ENCODE results near the gene PSG1.
"Not testable (repeated sequence)": the region's sequence is repeated elsewhere in the genome, so short reads cannot be mapped to it uniquely, and the experiment has no call there.

The PSG1 gene

GRCh38 chr19:42882010-42882409, 2.5 kb upstream of the PSG1 start:
- not testable (repeated sequence) for DNase-seq (ENCODE audit: low read depth in 2 of 2, low spot score in 1 of 2)

- not testable (repeated sequence) for DNase-seq (ENCODE audit: low read depth in 2 of 2, low spot score in 1 of 2)
Measured at GRCh38 chr19:42881279-42881678, 1.8 kb upstream of the PSG1 start.

DNA sequence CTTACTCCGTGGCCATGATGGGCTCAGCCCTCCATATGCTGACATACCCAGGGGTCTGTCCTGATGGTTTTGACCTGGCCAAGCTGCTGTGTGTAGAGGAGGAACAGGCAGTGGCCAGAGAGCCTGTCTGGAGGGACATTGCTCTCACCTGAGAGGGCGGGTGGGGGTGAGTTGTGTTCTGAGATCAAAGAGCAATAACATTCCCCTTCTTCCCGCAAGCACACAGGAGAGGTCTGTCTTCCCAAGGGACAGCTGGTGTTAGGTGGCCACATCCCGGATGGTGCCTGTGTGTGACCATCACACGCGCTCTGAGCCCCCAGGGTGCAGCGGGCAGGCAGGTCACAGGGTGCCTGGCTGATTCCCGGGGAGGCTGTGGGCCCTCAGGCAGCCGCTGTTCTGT, 1.1 kb upstream of the PSG1 start:
- not testable (repeated sequence) for DNase-seq (ENCODE audit: low read depth in 2 of 2, low spot score in 1 of 2)

DNA sequence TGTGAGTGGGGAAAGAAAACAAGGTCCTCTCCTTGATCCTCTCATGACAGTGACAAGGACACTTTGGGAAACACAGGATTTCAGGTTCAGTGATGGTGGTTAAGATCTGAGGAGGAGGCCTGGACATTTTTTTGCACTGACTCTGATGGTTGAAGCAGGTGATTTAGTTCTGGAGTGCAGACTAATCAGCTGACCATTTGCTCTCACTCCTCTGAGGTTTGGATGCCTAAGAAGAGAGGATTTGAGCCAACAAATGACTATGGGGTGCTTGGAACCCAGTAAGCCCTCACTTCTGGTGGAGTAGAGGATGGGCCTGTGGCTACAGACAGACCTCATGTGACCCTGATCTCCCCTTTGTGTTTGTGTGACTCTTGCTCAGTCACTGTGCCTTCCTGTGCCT, 2.9 kb downstream of the PSG1 start:
- not testable (repeated sequence) for DNase-seq (ENCODE audit: low read depth in 2 of 2, low spot score in 1 of 2)

DNA sequence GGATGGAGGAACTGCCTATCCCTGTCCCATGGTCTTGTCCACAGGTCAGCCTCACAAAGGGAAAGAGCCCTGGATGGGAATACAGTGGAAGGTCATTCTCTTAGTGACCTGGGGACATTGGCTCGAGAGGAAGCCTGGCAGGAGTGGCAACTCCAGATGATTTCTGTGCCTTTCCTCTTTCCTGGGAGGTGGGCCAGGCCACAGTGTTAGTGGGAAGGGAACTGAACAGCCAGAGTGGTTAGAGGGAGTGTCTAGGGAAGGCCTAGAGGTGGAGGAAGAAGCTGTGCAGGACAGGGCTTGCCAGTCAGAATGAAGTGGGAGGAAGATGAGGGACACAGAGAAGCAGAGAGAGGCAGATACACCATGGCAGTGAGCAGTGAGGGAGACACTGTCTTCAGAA, 3.6 kb downstream of the PSG1 start:
- DNase-seq (ENCODE audit: low read depth in 2 of 2, low spot score in 1 of 2): not testable (repeated sequence)

DNA sequence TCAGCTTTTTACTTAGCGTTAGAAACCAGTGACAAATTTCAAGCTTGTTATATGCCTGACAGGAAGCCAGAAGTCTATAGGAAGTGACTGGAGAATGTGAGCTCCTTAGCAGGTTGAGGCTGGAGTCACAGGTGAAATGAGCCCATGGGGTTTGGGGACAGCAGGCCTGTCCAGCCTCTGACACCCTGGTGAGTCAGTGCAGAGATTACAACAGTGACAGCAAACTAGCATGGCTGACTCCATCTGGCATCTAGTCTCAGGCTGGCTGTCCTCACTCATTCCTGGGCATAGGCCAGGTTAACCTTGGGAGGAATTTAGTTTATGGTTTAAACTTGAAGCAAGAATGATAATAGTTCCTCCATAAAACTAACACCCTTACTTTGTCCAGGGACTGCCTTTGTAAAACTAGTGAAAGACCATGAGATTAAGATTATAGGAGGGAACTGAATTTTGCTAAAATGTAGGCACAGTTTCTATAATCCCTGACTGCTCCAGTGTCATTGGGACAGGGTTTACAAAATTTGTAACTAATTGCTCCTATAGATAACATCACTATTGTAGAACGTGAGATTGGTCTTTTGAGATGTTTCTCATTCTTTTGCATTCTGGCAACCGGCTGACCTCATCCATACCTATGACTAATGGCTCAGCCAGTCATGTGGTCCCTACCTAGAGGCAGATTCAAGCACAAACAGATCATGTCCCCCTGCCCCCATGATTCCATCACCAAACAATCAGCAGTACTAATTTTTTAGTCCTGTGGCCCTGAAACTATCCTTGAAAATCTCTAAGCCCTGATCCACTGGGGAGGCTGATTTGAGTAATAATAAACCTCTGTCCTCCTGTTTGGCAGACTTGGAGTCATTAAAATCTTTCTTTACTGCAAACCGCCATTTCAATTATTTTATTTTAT, 4.4 kb downstream of the PSG1 start:
- DNase-seq (ENCODE audit: low read depth in 2 of 2, low spot score in 1 of 2): not testable (repeated sequence)

- not testable (repeated sequence) for DNase-seq (ENCODE audit: low read depth in 2 of 2, low spot score in 1 of 2)
Measured at GRCh38 chr19:42874136-42874535, 5.4 kb downstream of the PSG1 start.

- no peak for DNase-seq (ENCODE audit: low read depth in 2 of 2, low spot score in 1 of 2)
Measured at GRCh38 chr19:42872608-42873007, 6.9 kb downstream of the PSG1 start.

DNA sequence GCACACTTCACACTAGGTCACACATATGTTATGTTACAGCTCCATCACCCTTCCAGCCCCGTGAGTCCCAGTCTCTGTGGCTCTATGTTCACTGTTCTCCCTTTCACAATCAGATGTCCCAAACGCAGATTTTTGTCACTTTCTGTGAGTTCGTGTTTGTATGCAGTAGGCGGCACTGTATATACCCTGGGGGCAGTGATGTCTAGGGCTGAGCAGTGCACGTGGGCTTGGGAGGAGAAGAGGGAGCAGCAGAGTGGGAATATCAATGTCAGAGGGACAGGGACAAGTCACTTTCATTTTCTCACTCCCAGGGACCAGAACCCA, 22.0 kb downstream of the PSG1 start:
- no peak for DNase-seq (ENCODE audit: low read depth in 2 of 2, low spot score in 1 of 2)

DNA sequence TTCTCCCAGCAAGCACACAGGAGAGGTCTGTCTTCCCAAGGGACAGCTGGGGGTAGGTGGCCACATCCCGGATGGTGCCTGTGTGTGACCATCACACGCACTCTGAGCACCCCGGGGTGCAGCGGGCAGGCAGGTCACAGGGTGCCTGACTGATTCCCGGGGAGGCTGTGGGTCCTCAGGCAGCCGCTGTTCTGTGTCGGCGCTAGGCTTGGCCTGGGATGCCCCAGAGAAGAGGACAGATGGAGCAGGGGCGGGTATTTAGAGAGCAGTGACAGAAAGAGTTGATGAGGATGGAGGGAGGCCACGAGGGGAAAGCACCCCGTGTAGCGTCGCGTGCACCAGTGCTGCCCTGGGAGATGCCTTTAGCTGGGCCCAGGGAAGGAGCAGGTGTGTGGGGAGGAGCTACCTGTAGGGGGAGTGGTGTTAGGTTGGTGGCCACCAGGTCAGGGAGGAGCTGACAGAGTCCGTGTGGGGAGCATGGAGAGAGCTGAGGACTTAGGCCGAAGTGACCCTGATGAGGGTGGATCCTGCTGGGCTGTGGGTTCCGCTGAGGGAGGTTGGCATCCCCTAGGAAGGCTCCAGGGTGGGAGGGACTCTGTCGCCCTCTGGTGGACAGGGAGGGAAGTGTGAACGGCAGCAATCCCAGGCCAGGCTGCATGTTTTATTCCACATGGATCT, 22.5 kb downstream of the PSG1 start:
- DNase-seq (ENCODE audit: low read depth in 2 of 2, low spot score in 1 of 2): not testable (repeated sequence)

DNA sequence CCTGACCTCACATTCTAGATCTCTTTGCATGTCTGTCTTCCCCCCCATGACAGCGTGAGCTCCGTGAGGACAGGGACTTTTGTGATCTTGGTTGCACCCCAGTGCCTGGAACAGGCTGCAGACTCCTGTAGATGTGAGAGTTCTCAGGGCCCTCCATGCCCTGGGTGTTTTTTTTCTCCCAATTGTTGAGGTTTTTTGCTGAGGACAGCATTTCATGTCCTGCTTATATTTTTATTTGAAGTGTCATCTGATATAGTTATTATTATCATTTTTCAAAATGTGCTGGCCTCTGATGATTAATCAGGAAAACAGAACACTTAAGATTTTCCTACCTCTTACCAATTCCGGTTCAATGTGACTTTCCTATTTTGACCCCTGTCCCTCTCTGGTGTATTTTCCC, 24.8 kb downstream of the PSG1 start:
- DNase-seq (ENCODE audit: low read depth in 2 of 2, low spot score in 1 of 2): not testable (repeated sequence)

DNA sequence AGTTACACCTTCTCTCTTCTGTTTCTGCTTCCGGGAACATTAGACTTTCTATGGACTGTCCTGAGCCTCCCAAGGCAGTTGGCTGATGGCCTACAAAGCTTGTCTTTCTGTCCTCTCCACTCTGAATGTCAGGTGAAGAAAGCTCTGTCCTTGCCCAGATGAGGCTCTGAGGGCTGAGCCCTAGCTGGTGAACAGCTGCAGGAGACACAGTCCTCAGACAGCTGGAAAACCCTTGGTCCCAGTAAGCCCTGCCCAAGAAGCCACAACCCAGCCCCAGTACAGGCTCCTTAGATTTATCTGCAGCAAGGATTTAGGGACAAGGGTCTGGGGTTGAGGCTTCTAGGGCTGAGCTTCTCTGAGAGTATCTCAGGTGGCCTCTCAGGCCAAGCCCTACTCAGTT, 26.3 kb downstream of the PSG1 start:
- not testable (repeated sequence) for DNase-seq (ENCODE audit: low read depth in 2 of 2, low spot score in 1 of 2)

DNA sequence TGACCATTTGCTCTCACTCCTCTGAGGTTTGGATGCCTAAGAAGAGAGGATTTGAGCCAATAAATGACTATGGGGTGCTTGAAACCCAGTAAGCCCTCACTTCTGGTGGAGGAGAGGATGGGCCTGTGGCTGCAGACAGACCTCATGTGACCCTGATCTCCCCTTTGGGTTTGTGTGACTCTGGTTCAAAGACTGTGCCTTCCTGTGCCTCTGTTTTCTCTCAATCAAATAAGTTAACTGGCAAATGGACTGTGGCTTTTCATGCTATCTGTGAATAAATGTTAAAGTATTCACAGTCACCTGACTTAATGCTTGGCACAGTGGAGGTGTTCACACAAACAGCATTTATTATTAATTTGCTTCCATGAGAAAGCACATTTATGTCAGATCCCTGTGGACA, 26.7 kb downstream of the PSG1 start:
- DNase-seq (ENCODE audit: low read depth in 2 of 2, low spot score in 1 of 2): not testable (repeated sequence)

DNA sequence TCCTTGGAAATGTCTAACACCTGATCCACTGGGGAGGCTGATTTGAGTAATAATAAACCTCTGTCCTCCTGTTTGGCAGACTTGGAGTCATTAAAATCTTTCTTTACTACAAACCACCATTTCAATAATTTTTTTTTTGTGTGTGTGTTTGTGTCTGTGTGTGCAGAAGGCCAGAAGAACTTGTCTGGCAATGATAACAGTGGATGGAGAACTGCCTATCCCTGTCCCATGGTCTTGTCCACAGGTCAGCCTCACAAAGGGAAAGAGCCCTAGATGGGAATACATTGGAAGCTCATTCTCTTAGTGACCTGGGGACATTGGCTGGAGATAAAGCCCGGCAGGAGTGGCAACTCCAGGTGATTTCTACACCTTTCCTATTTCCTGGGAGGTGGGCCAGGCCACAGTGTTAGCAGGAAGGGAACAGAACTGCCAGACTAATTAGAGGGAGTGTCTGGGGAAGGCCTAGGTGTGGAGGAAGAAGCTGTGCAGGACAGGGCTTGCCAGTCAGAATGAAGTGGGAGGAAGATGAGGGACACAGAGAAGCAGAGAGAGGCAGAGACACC, 27.7 kb downstream of the PSG1 start:
- DNase-seq (ENCODE audit: low read depth in 2 of 2, low spot score in 1 of 2): not testable (repeated sequence)

GRCh38 chr19:42850981-42851717, 28.4 kb downstream of the PSG1 start:
- no peak for DNase-seq (ENCODE audit: low read depth in 2 of 2, low spot score in 1 of 2)

DNA sequence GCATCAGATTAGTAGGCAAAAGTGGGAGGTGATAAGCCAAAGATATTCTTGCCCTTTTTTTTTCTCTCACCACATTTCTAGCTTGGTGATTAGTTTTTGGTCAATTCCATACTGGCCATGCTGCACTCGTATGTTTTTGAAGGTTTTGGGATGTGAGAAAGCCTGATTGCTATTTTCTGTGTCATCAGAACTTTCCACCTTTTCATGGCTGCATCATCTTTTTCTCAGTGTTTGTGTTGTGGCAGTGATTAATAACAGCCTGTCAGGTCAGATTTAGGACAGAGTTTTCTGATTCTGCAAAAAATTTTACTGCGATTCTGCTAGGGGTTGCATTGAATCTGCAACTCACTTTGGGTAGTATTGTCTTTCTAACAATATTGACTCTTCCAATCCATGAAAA, 32.9 kb downstream of the PSG1 start:
- no peak for DNase-seq (ENCODE audit: low read depth in 2 of 2, low spot score in 1 of 2)

- DNase-seq (ENCODE audit: low read depth in 2 of 2, low spot score in 1 of 2): not testable (repeated sequence)
Measured at GRCh38 chr19:42843631-42844030, 35.9 kb downstream of the PSG1 start.

GRCh38 chr19:42832746-42833442, 46.6 kb downstream of the PSG1 start:
- DNase-seq (ENCODE audit: low read depth in 2 of 2, low spot score in 1 of 2): not testable (repeated sequence)

DNA sequence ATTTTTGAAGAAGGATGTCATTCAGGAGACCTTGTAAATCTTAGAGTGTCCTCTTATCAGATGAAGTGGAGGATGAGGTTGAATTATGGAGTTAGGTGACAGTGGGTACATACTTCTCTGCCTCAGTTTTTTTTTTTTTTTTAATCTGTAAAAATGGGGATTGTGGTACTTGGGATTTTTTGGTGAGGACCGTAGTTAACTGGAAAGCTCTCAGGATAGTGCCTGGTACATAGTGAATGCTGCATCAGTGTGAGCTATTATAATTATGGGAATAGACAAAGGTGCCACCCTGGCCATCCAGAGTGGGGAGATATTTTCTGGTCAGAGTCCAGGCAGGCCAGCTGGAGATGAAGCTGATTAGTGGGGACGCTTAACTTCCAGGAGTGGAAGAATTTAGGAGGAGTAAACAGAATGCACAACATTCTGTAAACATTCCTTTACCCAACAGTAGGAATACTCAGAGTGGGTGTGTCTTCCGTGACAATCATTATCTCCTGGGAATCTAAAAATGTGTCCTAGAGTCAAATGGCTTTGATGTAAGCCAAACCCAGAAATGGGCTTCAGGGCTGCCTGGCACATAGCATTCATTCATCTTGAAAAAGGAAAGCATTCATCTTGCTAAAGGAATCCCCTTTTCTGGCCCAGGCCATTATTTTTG, 47.4 kb downstream of the PSG1 start:
- DNase-seq (ENCODE audit: low read depth in 2 of 2, low spot score in 1 of 2): not testable (repeated sequence)

Measured in stimulated activated CD8-positive, alpha-beta memory T cell treated with anti-CD3 and anti-CD28 coated beads, Interleukin-4, amount 100 ng/mL, for 1 hour (primary cell).